Endodermal cell (in vitro differentiated cells): ENCODE results near the gene TIGD1. TPM values are rescaled to one million over a fixed set of nuclear protein-coding genes. Genes with fewer than 3 reads are reported as not detected.

ENCODE experiments used
- DNase-seq: peaks from one replicate; pipeline ENCODE4 v3.0.0-alpha.2; 2017
- H3K27ac ChIP-seq: 2 replicates; pipeline ENCODE4 v1.5.1; 2013; ENCODE audit warnings: mild to moderate bottlenecking, low read depth, low read length, moderate library complexity
- H3K27me3 ChIP-seq: 2 replicates; pipeline ENCODE4 v1.6.1; 2013; ENCODE audit warnings: mild to moderate bottlenecking, low read length, moderate library complexity; ENCODE audit not compliant: insufficient read depth, control insufficient read depth, poor library complexity, severe bottlenecking
- H3K36me3 ChIP-seq: 2 replicates; pipeline ENCODE4 v1.7.0; 2013; ENCODE audit warnings: mild to moderate bottlenecking, low read length, moderate library complexity; ENCODE audit not compliant: control insufficient read depth, insufficient read depth
- H3K4me1 ChIP-seq: one replicate; pipeline ENCODE4 v1.7.0; 2013; ENCODE audit warnings: low read length; ENCODE audit not compliant: control insufficient read depth, insufficient read depth
- H3K4me3 ChIP-seq: 2 replicates; pipeline ENCODE4 v1.5.1; 2013; ENCODE audit warnings: mild to moderate bottlenecking, low read length, moderate library complexity
- H3K9ac ChIP-seq: 2 replicates; pipeline ENCODE4 v1.6.1; 2013; ENCODE audit warnings: mild to moderate bottlenecking, low read length, moderate library complexity; ENCODE audit not compliant: poor library complexity, severe bottlenecking; ENCODE audit errors: extremely low read depth
- H3K9me3 ChIP-seq: 2 replicates; pipeline ENCODE4 v1.6.1; 2013; ENCODE audit warnings: mild to moderate bottlenecking, low read length, moderate library complexity; ENCODE audit not compliant: control insufficient read depth
- H3K27ac Mint-ChIP-seq: 2 replicates; pipeline ENCODE4 v1.8.0; 2020; ENCODE audit warnings: mixed read lengths
- H3K27me3 Mint-ChIP-seq: 2 replicates; pipeline ENCODE4 v1.8.0; 2021; ENCODE audit warnings: mild to moderate bottlenecking, mixed read lengths; ENCODE audit not compliant: insufficient read depth
- H3K36me3 Mint-ChIP-seq: 2 replicates; pipeline ENCODE4 v1.8.0; 2020; ENCODE audit warnings: low read depth, mixed read lengths
- H3K4me1 Mint-ChIP-seq: 2 replicates; pipeline ENCODE4 v1.8.0; 2020; ENCODE audit warnings: mixed read lengths
- H3K4me3 Mint-ChIP-seq: 2 replicates; pipeline ENCODE4 v1.8.0; 2020; ENCODE audit warnings: mild to moderate bottlenecking, moderate library complexity, mixed read lengths
- H3K9me3 Mint-ChIP-seq: 2 replicates; pipeline ENCODE4 v1.8.0; 2020; ENCODE audit warnings: mild to moderate bottlenecking, mixed read lengths
- CTCF ChIP-seq: fragments of 200-600 bp; sonication (generic); conservative IDR thresholded peaks from 2 replicates; pipeline ENCODE4 v1.5.0; 2021; ENCODE audit warnings: antibody characterized with exemption, mild to moderate bottlenecking
- WGBS, 2 experiments: methylation state at CpG; one replicate each; pipeline versions ENCODE4 v1.1.5 to v1.1.7; 2013; ENCODE audit warnings: missing lambda C conversion rate in 2 of 2, mixed read lengths in 1 of 2; ENCODE audit not compliant: insufficient coverage in 1 of 2, insufficient read length in 1 of 2; 5-methylcytosine and 5-hydroxymethylcytosine counted together
- total RNA-seq, 2 donors: library from RNA; stranded (reverse); fragmentation: NEBNext Ultra II Directional in 1 of 2; extraction: Animal tissue kit (Norgen Biotek cat#: 25700) in 1 of 2; gene quantifications; 2 replicates in 1 of 2; 3 replicates in 1 of 2; pipeline ENCODE4 v1.2.1, GENCODE V29; 2021

Gene TIGD1
- total RNA-seq, 2 donors from 2014 or later, result 6.5 to 6.7 TPM

- H3K27me3 ChIP-seq, result peaks cover 7% of the 10 kb centered on the region
- H3K27me3 Mint-ChIP-seq, result peaks cover 18% of the 10 kb centered on the region
- no peaks in the 10 kb centered on the region for H3K36me3 Mint-ChIP-seq
- H3K9ac ChIP-seq, result no peak overlapping the region
- H3K9me3 Mint-ChIP-seq, result peaks cover 2% of the 10 kb centered on the region
- no peak for DNase-seq
- TF ChIP-seq CTCF, result no peak
- no peak overlapping the region for H3K27ac Mint-ChIP-seq
- H3K4me1 Mint-ChIP-seq, result no peaks in the 10 kb centered on the region
- H3K27ac ChIP-seq, result no peak overlapping the region
- 86 to 91% methylated on average over 9 of the region's 9 CpGs for WGBS, 2 experiments
- peaks cover 6% of the 10 kb centered on the region for H3K9me3 ChIP-seq
- no peaks in the 10 kb centered on the region for H3K36me3 ChIP-seq
- no peaks in the 10 kb centered on the region for H3K4me1 ChIP-seq
- H3K4me3 ChIP-seq, result no peak overlapping the region
- H3K4me3 Mint-ChIP-seq, result no peak overlapping the region
Observed at GRCh38 chr2:232532419-232532818, 17.9 kb downstream of the TIGD1 start.

- no peaks in the 10 kb centered on the region for H3K4me1 Mint-ChIP-seq
- DNase-seq, result no peak
- H3K27me3 ChIP-seq, result peaks cover 7% of the 10 kb centered on the region
- WGBS, 2 experiments, result 78 to 86% methylated on average over 6 to 9 of the region's 9 CpGs
- H3K27ac Mint-ChIP-seq, result peak overlapping the region; percentile 19
- no peak overlapping the region for H3K4me3 Mint-ChIP-seq
- H3K4me3 ChIP-seq, result no peak overlapping the region
- H3K4me1 ChIP-seq, result no peaks in the 10 kb centered on the region
- H3K9me3 ChIP-seq, result no peaks in the 10 kb centered on the region
- H3K9me3 Mint-ChIP-seq, result no peaks in the 10 kb centered on the region
- peaks cover 20% of the 10 kb centered on the region for H3K27me3 Mint-ChIP-seq
- H3K36me3 Mint-ChIP-seq, result no peaks in the 10 kb centered on the region
- H3K27ac ChIP-seq, result no peak overlapping the region
- no peaks in the 10 kb centered on the region for H3K36me3 ChIP-seq
- no peak for TF ChIP-seq CTCF
- H3K9ac ChIP-seq, result no peak overlapping the region
Observed at GRCh38 chr2:232530626-232531260, 19.6 kb downstream of the TIGD1 start.

GRCh38 chr2:232529806-232530547, 20.4 kb downstream of the TIGD1 start:
- Histone ChIP-seq H3K4me1 (no peaks in the 10 kb centered on the region), H3K9ac (no peak overlapping the region), H3K4me3 (no peak overlapping the region), H3K27ac (no peak overlapping the region), H3K9me3 (no peaks in the 10 kb centered on the region), H3K27me3 (peaks cover 7% of the 10 kb centered on the region), H3K36me3 (no peaks in the 10 kb centered on the region)
- Mint-ChIP-seq H3K36me3 (no peaks in the 10 kb centered on the region), H3K4me3 (no peak overlapping the region), H3K27me3 (peaks cover 22% of the 10 kb centered on the region), H3K27ac (peak overlapping the region; percentile 19), H3K4me1 (no peaks in the 10 kb centered on the region), H3K9me3 (no peaks in the 10 kb centered on the region)
- no peak for DNase-seq
- no peak for TF ChIP-seq CTCF
- 90 to 93% methylated on average over 10 to 17 of the region's 17 CpGs for WGBS, 2 experiments
